Ecto neural progenitor cell (in vitro differentiated cells): ENCODE results near the gene STRIT1.
"Not testable (repeated sequence)": the region's sequence is repeated elsewhere in the genome, so short reads cannot be mapped to it uniquely, and the experiment has no call there.

Experiments used
- DNase-seq: peaks from one replicate; pipeline ENCODE4 v3.0.0-alpha.2; 2018; ENCODE audit warnings: low spot score

The STRIT1 gene

DNA sequence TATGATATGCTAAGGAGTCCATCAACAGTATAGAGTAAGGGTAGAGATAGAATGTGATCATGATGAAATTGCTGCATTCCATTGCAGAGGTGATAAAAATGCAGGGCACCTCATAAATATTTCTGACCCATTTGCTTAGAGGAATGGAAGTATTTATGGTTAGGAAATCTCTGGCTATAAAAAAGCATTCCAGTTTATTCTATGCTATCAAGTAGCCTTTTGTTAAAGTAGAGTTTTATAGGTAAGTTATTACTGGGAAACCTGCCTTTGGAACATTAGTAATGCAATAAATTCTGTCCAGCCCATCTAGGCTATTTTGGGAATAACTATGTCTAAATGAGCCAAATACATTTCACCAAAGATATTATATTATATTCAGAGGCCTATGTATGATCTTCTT, 19.8 kb upstream of the STRIT1 start:
- no peak for DNase-seq

DNA sequence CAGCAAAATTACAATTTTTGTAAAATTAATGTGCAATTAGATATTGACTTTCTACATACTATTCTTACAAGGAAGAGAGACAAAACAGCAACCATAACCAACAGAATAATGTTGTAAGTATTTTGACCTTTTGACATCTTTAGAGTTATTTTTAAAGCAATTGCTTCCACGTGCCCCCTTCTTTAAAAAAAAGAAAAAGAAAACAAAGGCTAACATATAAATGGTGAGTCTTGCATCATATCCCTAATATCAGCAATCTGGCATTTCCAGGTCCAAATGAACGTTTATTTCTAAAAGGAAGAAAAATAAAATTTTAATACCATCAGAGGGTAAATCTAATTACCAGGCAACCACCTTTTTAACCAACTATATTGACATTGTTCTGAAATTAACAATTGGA, 19.3 kb upstream of the STRIT1 start:
- DNase-seq, result no peak

DNA sequence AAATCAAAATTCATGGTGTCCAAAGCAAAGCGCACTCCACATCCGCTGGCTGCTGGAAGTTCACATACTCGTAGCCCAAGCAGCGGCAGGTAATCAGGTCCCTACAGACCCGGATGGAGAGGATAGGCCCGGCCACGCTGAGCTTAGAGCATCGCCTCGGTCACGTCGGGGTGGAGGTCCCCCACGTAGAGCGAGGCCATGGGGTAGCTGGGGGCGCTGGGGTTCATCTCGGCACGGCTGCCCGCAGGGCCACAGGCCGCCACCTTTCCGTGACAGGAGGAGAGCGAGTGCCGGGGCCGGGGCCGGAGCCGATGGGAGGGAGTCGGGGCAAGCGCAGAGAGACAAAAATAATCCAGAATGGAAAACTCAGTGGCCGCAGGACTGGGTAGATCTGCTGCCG, 16.1 kb upstream of the STRIT1 start:
- DNase-seq, result no peak

DNA sequence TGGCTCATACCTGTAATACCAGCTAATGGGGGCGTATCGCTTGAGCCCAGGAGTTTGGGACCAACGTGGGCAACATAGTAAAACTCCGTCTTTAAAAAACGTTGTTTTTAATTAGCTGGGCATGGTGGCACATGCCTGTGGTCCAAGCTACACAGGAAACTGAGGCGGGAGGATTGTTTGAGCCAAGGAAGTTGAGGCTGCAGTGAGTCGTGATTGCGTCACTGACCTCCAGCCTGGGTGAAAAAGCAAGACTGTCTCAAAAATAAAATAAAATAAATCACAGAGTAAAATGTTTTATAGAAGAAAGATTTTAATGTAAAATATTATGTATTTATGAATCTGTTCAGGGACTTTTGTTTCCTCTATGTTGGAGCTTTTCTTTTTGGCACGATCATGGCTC, 15.3 kb upstream of the STRIT1 start:
- DNase-seq, result no peak

DNA sequence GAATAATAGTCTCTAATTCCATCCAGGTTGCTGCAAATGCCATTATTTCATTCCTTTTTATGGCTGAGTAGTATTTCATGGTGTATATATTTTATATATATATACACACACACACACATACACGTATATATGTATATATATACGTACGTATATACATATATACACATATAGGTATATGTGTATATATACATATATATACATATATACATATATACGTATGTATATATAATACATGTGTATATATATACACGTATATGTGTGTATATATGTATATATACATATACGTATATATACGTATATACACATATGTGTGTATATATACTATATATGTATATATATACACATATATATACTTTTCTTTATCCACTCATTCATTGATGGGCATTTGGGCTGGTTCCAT, 13.7 kb upstream of the STRIT1 start:
- no peak for DNase-seq

DNA sequence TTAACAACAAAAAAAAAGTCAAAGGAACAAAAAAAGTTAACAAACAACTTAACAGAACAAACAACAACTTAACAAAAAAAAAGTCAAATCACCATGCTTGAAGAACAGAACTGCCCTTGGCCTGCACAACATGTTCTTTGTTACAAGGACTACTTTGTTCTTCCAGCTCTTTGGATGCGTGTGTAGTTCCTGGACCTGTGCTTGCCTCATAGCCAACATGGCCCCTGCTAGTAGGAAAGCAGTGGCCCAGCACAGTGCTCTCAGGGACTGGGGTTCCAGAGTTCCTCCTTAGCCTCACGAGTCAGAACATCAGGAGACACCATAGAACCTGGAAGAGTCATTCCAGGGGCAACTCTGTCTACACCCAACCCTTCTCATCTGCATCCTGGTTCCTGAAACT, 10.9 kb upstream of the STRIT1 start:
- no peak for DNase-seq

DNA sequence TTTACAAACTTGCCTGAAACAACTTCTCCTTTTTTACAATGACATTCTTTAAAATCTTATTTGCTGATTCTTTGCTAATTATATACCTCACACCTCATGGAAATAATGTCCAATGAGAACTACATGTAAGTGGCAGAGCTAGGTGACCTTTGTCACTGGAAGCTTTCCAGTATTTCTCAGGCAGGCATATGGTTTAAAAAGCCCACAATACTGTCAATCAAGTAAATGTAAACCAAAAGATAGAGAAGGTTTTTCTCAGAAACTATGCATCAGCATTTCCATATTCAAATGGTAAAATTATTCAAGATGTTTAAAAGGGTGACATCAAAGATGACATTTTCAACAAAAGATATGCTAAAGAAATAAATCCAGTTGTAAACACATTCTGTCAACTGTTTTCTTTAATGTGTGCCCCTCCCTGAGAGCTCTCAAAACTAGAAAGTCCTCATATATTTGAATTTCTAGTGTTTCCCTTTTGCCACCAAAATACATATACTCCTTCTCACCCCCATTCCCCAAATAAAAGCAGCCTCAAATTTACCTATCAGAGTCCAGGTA, 10.1 kb upstream of the STRIT1 start:
- DNase-seq, result no peak

DNA sequence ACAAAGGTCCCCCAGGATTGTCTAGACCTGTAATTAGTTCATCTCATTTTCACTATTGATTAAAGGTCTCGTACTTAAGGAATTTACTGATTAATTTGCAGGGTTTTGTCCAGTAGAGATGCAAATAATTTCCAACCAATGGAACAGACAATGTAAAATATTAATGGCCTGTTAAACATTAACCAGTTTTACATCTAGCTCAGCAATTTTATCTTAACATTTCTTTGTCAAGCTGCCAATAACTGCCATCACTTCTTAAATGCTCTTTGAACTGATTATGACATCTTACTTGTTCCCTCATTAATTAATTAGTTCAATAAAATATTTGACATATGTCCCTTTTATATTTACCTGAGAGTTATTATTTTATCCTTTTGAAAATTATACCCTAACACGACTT, 9.4 kb upstream of the STRIT1 start:
- DNase-seq, result no peak

DNA sequence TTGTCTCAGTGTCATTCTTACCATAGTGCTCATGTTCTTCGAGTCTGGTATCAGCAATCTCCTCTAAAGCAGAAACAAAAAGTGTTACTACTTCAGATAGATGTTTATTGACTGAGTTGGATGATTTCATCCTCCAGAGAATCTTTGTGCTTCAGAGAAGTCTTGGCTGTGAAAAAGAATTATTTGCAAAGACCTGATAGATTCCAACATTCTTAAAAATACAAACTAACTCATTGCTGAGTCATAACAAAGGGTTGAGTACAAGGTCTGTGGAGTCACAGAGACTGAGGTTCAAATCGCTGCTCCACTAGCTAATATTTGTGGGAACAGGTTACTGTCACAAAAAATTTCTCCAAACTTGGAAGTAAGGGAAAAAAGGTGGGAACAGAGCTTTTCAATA, 9.0 kb upstream of the STRIT1 start:
- DNase-seq, result no peak

DNA sequence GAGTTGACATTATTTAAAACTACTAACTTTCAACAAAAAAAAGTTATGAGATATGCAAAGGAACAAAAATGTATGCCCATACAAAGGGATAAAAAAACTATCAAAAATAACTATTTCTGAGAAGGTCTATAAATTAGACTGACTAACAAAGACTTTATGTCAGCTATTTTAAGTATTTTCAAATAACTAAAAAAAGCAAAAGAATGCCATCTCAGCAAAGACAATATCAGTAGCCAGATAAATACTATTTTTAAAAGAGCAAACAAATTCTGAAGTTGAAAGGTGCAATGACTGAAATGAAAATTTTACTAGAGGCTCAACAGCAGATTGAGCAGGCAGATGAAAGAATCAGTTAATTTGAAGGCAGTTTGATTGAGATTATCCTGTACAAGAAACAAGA, 3.6 kb upstream of the STRIT1 start:
- DNase-seq, result no peak

DNA sequence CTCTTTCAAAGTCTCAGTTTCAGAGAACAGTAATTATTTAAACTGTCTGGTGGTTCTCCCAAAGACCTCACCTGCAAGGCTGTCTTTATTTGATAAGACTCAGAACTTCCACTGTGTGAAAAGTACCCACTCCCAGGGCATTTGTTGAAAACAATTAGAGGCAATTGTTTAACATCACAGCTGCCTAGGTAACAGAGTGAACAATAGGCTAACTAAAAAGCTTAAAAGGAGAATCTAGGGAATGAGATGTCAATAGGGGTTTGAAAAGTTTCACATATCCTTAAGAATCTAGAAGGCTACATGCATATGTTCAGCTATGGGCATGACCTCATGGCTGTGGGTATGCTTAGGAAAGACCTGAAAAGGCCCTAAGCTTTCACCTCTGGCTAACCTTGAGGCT, 2.9 kb upstream of the STRIT1 start:
- no peak for DNase-seq

DNA sequence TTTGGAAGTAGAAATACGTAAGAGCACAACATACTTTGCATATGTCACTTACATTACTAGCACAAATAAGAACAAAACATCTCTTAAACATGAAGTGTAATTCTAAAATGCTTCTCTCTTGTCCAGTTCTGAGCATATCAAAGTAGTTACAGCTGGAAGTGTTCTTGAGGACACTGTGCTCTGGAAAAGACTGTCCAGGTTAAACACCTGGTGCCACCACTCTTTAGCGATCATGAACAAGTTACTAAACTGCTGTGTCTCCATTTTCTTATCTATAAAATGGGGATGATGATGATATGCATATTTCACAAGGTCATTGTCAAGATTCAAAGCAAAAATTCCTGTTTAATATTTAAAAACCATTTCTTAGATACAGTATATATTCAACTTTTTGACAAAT, 790 bp downstream of the STRIT1 start:
- DNase-seq, result no peak

DNA sequence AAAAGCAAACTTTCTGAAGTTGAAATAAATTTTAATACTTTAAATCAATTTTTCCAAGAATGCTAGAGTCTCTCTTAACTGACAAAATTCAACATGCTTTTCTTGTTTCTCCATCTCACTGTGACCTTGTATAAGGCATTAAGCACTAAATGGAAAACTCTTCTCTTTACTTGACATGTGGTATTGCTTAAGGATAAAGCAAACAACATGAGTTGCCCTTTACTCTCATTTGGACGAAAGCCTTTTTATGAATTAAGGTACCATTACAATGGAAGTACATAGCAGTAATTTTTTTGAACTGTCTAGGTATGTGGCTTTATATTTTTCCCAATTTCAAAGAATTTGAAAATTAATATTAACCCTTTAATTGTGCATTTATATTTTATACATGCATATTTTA, 1.4 kb downstream of the STRIT1 start:
- no peak for DNase-seq

DNA sequence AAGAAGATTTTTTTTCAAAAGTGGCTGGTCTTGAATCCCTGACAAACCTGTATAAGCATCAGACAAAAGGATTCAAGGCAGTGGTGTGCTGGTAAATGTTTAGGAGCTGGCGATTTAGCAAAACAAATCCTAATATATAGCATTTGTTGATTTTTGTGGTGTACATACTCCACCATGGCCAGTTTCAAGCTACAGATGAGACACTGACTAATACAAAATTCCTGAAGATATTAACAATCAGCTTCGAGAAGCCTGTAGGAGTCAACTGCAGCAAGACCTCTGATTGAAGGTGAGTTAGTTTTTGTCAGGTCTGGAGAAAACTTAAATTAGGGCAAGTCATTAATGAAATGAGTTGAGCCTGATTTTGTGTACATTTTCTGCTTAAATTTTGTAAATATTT, 6.7 kb downstream of the STRIT1 start:
- DNase-seq, result no peak

DNA sequence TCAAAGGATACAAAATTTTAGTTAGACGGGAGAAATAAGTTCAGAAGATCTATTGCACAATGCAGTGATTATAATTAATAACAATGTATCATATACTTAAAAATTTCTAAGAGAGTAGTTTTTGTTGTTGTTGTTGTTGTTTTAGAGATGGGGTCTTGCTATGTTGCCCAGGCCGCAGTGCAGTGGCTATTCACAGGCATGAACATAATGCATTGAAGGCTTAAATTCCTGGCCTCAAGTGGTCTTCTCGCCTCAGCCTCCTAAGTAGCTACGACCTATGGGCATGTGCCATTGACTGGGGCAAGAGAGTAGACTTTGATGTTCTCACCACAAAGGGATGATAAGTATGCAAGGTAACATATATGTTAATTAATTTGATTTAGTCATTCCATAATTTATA, 7.5 kb downstream of the STRIT1 start:
- DNase-seq, result no peak

DNA sequence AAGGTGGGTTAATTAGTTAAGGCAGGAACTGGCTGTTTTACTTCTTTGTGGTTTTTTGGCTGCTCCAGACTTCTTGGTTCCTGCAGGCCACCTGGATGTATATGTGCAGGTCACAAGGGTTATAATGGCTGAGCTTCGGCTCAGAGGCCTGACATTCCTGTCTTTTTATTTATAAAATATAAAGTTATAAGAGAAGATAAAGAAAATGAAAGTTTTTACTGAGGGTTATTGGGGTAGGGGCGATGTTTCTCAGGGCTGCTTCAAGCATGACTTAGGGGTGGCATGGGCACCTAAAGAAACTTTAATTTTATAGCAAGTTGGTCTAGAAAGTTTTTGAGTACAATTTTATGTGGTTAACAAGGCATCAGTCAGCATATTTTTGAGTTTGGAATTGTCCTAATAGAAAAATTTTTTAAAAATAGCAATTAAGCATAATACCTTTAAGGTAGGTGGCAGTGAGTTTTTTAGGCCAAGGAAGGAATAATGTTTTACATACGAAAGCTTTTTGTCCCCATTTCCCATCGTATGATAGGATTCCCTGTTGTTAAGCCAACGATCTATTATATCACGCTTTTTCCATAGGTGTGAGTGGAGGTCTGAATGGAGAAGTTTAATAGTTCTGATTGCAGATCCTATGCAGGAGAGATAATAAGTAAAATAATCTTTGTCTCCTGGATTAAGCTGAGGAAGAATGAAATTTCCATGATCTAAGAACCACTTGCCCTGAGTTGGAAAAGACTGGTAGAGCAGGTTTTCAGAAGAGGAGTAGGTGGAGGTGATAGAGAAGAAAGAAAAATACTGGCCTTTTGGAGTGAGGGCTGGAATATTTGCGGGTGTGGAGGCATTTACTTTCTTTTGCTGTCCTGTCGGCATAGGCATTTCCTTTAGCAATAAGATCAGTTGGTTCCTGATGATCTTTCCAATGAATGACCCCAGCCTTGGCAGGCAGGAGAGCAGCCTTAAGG, 10.1 kb downstream of the STRIT1 start:
- no peak for DNase-seq

DNA sequence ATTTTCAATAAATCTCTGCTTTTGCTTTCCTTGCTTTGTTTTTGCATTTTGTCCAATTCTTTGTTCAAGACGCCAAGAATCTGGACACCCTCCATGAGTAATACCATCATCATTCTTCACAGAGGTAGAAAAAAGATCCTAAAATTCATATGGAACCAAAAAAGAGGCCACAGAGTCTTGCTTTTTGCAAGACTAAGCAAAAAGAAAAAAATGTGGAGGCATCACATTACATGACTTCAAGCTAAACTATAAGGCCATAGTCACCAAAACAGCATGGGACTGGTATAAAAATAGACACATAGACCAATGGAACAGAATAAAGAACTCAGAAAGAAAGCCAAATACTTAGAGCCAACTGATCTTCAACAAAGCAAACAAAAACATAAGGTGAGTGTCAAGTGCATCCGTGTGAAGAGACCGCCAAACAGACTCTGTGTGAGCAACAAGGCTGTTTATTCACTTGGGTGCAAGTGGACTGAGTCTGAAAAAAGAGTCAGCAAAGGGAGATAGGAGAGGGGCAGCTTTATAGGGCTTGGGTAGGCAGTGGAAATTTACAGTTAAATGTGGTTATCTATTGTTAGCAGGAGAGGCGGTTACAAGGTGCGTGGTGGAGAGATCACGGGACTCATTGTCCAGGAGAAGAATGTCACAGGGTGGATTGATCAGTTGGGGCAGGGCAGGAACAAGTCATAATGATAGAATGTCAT, 10.9 kb downstream of the STRIT1 start:
- DNase-seq, result no peak

DNA sequence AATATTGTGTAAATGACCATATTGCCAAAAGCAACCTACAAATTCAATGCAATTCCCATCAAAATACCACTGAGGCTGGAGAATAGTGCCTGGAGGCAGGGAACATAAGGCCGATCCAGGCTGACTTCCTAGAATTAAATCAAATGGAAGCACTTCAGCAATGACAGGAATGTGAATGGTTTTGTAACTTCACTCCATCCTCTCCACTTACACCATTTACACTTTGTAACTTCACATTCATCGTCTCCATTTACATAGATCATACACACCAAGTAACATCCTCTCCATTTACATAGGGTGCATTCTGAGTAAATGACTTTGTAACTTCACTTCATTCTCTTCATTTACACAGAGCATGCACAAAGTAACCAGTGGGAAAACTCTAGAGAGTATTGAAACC, 11.6 kb downstream of the STRIT1 start:
- no peak for DNase-seq

DNA sequence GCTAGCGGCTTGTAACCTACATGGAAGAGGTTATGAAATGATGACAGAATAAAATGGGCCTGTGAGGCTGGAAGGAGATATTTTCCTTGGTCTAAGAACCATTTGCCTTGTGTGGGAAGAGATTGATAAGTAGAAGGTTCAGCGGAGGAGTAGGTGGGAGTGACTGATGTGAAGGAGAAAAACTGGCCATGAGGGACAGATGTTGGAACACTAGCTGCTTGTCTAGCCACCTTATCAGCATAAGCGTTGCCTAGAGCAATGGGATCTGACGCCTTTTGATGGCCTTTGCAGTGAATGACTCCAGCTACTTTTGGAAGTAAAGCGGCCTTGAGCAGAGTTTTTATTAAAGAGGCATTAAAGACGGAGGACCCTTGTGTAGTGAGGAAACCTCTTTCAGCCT, 17.4 kb downstream of the STRIT1 start:
- not testable (repeated sequence) for DNase-seq

DNA sequence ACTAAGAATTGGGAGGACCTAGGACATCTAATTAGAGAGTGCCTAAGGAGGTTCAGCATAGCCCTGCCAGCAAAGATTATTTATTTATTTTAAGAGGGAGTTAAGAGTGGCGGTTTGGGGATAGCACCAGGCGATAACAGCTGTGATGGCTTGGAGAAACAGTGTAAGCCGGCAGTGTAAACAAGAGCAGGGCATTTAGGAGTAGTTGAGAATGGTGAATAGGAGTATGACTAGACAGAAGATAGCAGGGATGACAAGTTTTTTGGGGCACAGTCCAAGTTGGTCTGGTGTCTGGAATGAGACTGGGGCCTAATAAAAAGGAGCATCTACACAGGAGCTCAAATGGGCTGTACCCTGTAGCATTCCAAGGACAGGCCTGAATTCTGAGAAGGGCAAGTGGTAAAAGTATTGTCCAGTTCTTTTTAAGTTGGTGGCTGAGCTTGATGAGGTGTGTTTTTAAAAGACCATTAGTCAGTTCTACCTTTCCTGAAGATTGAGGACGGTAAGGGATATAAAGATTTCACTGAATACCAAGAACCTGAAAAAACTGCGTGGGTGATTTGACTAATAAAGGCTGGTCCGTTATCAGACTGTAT, 18.2 kb downstream of the STRIT1 start:
- DNase-seq, result not testable (repeated sequence)

DNA sequence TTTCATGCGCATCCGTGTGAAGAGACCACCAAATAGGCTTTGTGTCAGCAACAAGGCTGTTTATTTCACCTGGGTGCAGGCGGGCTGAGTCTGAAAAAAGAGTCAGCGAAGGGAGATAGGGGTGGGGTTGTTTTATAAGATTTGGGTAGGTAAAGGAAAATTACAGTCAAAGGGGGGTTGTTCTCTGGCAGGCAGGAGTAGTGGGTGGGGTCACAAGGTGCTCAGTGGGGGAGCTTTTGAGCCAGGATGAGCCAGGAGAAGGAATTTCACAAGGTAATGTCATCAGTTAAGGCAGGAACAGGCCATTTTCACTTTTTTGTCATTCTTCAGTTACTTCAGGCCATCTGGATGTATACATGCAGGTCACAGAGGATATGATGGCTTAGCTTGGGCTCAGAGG, 19.0 kb downstream of the STRIT1 start:
- not testable (repeated sequence) for DNase-seq

DNA sequence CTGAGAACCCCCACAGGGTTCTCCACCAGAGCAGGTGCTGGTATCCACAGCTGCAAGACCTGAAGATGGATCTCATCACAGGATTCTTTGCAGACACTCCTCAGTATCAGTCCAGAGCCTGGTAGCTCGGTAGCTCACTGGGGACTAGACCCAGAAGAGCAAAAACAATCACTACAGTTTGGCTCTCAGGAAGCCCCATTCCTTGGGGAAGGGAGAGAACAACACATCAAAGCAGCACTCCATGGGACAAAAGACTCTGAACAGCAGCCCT, 22.2 kb downstream of the STRIT1 start:
- no peak for DNase-seq
